Measurements from ENCODE around the gene DTNBP1. TPM values are rescaled to one million over a fixed set of nuclear protein-coding genes. Genes with fewer than 3 reads are reported as not detected.

Gene DTNBP1
- total and polyA plus RNA-seq, 2 of the 13 experiments (the other 11 are each of a cell fraction or from before 2014, with no cell fraction given), result 6.6 to 19.1 TPM

DNA sequence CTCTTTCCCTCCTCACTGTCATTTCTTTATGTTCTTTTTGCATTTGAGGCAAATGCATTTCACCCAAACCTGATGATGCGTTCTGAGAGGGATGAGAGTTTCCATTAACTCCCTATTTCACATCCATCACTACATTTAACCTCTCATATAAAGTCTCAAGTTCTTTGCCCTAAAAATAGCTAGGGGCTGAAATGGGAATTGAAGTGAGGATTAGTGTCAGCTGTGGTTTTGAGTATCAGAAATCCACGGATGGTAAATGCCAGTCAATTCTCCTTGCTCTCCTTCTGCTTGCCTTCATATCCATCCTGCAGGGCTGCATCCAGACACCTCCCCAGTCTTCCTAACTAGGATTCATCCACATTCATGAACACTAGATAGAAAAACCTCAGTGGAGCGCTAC is 10.0 kb upstream of the DTNBP1 start:
- Histone ChIP-seq H3K9ac (ENCODE audit: insufficient read depth, low read depth, low read length) (no peak overlapping the region), H3K9me3 (ENCODE audit: low read length) (no peaks in the 10 kb centered on the region), H2AFZ (ENCODE audit: low read length) (no peak overlapping the region), H3K4me2 (ENCODE audit: low read depth, low read length) (no peak overlapping the region), H3K27ac (ENCODE audit: extremely low read length, insufficient read depth, low read length) (no peak overlapping the region), H3K36me3 (replicated peaks in 1 of 2; ENCODE audit: control insufficient read depth in 1 of 2, insufficient read depth in 2 of 2, low read length in 2 of 2) (no peaks in the 10 kb centered on the region), H3K4me3 (replicated peaks in 1 of 3; ENCODE audit: insufficient read depth in 1 of 3, low read depth in 2 of 3, low read length in 3 of 3) (no peak overlapping the region), H3K4me1 (ENCODE audit: insufficient read depth, low read length) (peaks cover 15% of the 10 kb centered on the region), H3K27me3 (ENCODE audit: control insufficient read depth in 1 of 2, insufficient read depth in 2 of 2, low read length in 2 of 2) (peaks cover 2 to 23% of the 10 kb centered on the region in 2 experiments; a peak in 4 of 5 replicates), H3K79me2 (ENCODE audit: insufficient read depth, low read length) (no peaks in the 10 kb centered on the region), H4K20me1 (ENCODE audit: insufficient read depth, low read length) (no peaks in the 10 kb centered on the region)
- POLR2A ChIA-PET, result no interaction called here
- in situ Hi-C loops (cut with HindIII; ENCODE audit: extremely low pct_ligation_motif_present, low pct_unique_long_range_greater_than_20kb) (no loop called here), intact Hi-C loops (cut with micrococcal nuclease; ENCODE audit: unreplicated experiment) (no loop called here)
- TF ChIP-seq ZMYM4 (CRISPR knock-in tag; IDR thresholded peaks at IDR 0.05) (no peak), HMG20A (CRISPR knock-in tag; IDR thresholded peaks at IDR 0.05; ENCODE audit: borderline replicate concordance) (no peak), MIER3 (CRISPR knock-in tag; IDR thresholded peaks at IDR 0.05; ENCODE audit: borderline replicate concordance) (no peak), TAF15 (IDR thresholded peaks at IDR 0.05; ENCODE audit: low read depth, low read length, poor library complexity, severe bottlenecking) (no peak), SIX4 (CRISPR knock-in tag; IDR thresholded peaks at IDR 0.05) (no peak), ZNF552 (CRISPR knock-in tag; IDR thresholded peaks at IDR 0.05; ENCODE audit: borderline replicate concordance) (no peak), ZNF30 (CRISPR knock-in tag; IDR thresholded peaks at IDR 0.05) (no peak), CREB1 (IDR thresholded peaks at IDR 0.05) (no peak), CREB1 (CRISPR knock-in tag; IDR thresholded peaks at IDR 0.05) (no peak), ZBTB42 (CRISPR knock-in tag; IDR thresholded peaks at IDR 0.05) (no peak), ZNF24 (IDR thresholded peaks at IDR 0.05) (no peak), RCOR2 (CRISPR knock-in tag; IDR thresholded peaks at IDR 0.05) (no peak), YEATS2 (CRISPR knock-in tag; IDR thresholded peaks at IDR 0.05; ENCODE audit: borderline replicate concordance) (no peak), ZNF550 (CRISPR knock-in tag; IDR thresholded peaks at IDR 0.05; ENCODE audit: borderline replicate concordance) (no peak)
- TF ChIP-seq, protein P1, sequence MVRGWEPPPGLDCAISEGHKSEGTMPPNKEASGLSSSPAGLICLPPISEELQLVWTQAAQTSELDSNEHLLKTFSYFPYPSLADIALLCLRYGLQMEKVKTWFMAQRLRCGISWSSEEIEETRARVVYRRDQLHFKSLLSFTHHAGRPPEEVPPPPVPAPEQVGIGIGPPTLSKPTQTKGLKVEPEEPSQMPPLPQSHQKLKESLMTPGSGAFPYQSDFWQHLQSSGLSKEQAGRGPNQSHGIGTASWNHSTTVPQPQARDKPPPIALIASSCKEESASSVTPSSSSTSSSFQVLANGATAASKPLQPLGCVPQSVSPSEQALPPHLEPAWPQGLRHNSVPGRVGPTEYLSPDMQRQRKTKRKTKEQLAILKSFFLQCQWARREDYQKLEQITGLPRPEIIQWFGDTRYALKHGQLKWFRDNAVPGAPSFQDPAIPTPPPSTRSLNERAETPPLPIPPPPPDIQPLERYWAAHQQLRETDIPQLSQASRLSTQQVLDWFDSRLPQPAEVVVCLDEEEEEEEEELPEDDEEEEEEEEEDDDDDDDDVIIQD (CRISPR knock-in tag; IDR thresholded peaks at IDR 0.05; ENCODE audit: low read depth), result no peak
- TF ChIP-seq, protein P2, sequence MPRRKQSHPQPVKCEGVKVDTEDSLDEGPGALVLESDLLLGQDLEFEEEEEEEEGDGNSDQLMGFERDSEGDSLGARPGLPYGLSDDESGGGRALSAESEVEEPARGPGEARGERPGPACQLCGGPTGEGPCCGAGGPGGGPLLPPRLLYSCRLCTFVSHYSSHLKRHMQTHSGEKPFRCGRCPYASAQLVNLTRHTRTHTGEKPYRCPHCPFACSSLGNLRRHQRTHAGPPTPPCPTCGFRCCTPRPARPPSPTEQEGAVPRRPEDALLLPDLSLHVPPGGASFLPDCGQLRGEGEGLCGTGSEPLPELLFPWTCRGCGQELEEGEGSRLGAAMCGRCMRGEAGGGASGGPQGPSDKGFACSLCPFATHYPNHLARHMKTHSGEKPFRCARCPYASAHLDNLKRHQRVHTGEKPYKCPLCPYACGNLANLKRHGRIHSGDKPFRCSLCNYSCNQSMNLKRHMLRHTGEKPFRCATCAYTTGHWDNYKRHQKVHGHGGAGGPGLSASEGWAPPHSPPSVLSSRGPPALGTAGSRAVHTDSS (CRISPR knock-in tag; conservative IDR thresholded peaks at IDR 0.05), result no peak
- DNase-seq (ENCODE audit: low spot score) (no peak), FAIRE-seq (no peak), ATAC-seq (no peak)
- WGBS (ENCODE audit: low lambda C conversion rate), result 21% methylated on average over 3 of the region's 3 CpGs
- CTCF ChIA-PET (ENCODE audit: low intra/inter-chr PET ratio, low total read pairs), result no interaction called here
- BruUV-seq (replicated peaks), result no TSS peak

Data from HepG2 (cell line).